NK-92 (cell line): ENCODE data around the gene DOHH.

Experiments
- DNase-seq: peaks from one replicate; lab custom pipeline; 2025; ENCODE audit not compliant: unreplicated experiment; lab: John Stamatoyannopoulos, UW

Gene DOHH

DNA sequence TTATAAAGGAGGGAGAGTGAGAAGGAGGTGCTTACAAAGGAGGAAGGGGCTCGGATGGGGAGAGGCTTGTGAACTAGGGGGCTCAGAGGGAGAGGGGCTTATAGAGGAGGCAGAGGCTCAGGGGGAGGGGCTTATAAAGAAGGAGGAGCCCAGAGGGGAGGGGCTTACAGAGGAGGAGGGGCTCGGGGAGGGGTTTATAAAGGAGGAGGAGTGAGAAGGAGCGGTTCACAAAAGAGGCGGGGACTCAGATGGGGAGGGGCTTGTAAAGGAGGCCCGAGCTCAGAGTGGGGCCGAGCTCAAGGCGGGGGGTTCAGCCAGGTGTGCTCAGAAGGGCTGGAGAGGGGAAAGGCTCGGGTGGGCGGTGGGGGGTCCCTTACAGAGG is 20.6 kb downstream of the DOHH start:
- DNase-seq, result no peak

DNA sequence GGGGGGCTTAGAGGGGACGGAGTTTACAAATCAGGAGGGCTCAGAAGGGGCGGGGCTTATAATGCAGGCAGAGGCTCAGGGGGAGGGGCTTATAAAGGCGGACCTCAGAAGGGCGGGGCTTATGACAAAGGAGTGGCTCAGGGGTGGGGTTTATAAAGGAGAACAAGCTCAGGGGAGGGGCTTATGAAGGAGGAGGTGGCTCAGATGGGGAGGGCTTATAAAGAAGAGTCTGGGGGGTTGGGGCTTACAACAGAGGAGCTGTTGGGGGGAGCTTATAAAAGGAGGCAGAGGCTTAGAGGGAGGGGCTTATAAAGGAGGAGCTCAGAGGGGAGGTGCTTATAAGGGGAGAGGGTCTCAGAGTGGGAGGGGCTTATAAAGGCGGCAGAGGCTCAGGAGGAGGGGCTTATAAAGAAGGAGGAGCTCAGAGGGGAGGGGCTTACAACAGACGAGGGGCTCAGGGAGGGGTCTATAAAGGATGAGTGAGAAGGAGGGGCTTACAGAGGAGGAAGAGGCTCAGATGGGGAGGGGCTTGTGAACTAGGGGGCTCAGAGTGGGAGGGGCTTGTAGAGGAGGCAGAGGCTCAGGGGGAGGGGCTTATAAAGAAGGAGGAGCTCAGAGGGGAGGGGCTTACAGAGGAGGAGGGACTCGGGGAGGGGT is 21.2 kb downstream of the DOHH start:
- no peak for DNase-seq

DNA sequence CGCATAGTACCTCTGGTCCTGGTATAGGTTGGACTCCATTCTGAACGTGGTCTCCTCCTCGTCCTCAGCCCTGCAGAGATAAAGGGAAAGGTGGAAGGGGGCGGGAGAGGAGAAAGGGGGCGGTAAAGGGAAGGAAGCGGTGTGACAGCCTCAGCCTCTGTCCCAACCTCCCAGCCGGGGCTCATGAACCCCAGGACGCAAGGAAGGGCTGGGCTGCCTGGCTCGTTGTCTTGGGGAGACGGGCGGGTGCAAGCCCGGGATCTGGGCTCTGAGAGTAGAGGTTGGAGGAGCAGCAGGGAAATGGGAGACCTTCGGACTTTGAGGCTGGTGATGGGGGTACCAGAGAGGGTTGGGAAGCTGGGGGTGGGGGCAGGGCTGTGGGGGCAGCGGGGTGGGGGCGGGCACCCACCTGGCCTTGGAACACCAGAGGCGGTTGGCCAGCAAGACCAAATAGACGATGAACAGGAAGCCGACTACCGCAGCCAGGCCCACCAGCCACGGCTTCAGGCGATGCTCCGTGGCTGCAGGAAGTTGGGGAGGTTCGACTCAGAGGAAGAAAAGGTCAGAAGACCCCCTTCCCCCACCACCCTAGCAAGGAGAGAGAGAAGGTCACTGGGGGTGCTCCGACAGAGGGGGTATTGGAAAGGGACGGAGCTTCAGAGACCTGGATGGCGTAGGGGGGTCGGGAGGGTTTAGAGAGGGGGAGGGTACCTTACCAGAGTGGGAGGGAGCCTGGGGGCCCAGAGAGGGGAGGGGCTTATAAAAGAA is 21.9 kb downstream of the DOHH start:
- no peak for DNase-seq

DNA sequence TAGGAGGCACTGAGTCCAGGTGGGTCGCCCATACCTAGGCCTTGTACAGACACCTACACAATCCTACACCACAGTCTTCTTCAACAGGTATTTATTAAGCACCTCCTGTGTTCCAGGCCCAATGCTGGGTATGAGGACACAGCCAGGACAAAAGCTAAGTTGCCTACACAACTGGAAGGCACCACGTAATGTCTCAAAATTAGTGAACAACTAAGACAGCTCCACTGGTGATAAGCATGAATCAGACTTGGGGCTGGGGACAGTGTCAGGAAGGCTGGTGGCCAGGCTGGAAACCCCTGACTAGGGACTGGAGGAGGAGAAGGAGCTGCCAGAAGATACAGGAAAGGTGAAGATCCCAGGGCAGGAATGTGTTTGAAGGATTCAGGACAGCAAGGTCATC is 22.5 kb downstream of the DOHH start:
- no peak for DNase-seq

GRCh38 chr19:3477506-3477905 is 23.0 kb downstream of the DOHH start:
- DNase-seq, result no peak

DNA sequence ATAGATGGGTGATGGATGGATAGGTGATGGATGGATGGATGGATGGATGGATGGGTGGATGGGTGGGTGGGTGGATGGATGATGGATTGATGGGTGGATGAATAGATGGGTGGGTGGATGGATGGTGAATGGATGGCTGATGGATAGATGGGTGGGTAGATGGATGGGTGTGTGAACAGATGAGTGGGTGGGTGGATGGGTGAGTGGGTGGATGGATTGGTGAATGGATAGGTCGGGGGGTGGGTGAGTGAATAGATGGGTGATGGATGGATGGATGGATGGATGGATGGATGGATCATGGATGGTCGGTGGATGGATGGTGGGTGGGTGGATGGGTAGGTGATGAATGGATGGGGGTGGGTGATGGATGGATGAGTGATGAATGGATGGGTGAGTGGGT is 23.6 kb downstream of the DOHH start:
- no peak for DNase-seq

DNA sequence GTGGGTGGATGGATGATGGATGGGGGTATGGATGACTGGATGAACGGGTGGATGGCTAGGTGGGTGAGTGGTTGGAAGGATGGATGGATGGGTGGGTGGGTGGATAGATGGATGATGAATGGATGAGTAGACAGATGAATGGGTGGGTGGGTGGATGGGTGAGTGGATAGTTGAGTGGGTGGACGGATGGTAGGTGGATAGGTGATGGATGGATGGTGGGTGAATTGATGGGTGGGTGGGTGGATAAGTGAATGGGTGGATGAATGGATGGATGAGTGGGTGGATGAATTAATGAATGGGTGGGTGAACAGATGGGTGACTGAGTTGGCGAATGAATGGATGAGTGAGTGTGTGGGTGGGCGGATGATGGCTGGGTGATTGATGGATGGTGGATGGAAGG is 25.0 kb downstream of the DOHH start:
- DNase-seq, result no peak

- DNase-seq, result no peak
These were observed 25.9 kb downstream of the DOHH start for GRCh38 chr19:3474614-3475013.

DNA sequence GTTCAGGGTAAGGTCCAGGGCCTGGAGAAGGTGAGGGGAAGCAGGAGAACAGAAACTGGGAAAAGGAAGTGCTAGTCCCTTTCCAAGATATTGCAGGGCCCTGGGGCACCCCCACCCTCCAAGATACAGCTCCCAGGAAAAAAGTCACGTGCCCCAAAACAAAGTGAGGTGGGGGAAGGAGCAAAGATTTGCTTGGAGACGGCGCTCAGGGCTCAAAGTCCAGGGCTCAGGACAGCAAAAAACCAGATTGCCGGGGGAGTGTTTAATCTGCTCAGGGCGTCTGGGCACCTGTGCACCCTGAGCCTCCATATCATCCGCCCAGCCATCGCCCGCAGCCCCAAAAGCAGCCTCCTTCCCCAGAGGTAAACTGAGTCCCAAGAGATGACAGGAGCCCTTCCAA is 26.5 kb downstream of the DOHH start:
- DNase-seq, result no peak

DNA sequence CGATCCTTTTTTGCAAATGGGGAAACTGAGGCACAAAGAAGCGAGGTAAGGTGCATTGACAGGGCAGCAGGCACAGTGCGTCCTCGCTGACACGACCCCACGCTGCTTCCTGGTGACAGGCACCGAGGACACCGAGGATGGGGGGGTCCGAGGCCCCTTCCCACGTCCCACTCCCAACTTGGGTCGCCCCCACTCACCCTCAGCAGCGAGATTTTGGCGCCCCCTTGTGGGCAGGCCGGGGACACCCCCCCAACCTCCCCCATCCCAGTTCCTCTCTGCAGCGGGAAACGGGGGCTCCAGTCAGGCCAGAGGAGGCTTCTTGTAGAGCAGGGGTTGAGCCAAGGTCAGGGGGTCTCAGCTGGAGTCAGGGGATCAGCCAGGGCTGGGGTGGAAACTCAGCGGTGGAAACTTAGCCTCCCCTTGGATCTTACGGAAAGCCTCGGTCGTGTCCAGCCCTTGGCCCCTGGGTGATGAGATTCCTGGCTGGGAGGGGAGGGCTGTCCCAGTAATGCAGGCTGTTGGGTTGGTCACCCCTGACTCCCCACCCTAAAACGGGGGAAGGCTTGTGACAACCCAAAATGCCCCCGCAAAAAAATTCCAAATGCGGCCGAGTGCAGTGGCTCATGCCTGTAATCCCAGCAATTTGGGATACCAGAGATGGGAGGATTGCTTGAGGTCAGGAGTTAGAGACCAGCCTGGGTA is 28.4 kb downstream of the DOHH start:
- no peak for DNase-seq

GRCh38 chr19:3470500-3471128 is 29.9 kb downstream of the DOHH start:
- no peak for DNase-seq

GRCh38 chr19:3469638-3470499 is 30.6 kb downstream of the DOHH start:
- no peak for DNase-seq

GRCh38 chr19:3468211-3468610 is 32.3 kb downstream of the DOHH start:
- no peak for DNase-seq

GRCh38 chr19:3467437-3468198 is 32.9 kb downstream of the DOHH start:
- DNase-seq, result no peak

GRCh38 chr19:3466635-3467034 is 33.8 kb downstream of the DOHH start:
- no peak for DNase-seq

- no peak for DNase-seq
These were observed 34.9 kb downstream of the DOHH start for GRCh38 chr19:3465552-3465951.

- no peak for DNase-seq
These were observed 35.8 kb downstream of the DOHH start for GRCh38 chr19:3464587-3465235.

GRCh38 chr19:3463714-3464586 is 36.5 kb downstream of the DOHH start:
- no peak for DNase-seq
